ENCODE measurements around the gene FAT1.
"Not testable (repeated sequence)": the region's sequence is repeated elsewhere in the genome, so short reads cannot be mapped to it uniquely, and the experiment has no call there.

Gene FAT1

GRCh38 chr4:186765673-186766546 lies 42.3 kb upstream of the FAT1 start:
- in situ Hi-C loops (cut with MboI; ENCODE audit: low sequenced_read_pairs, unreplicated experiment) = no loop called here
- no peak for DNase-seq (ENCODE audit: low spot score)
- no peak for TF ChIP-seq CTCF (IDR thresholded peaks at IDR 0.05; ENCODE audit: borderline replicate concordance, control extremely low read depth, extremely low read depth, insufficient read depth, missing control alignments)

GRCh38 chr4:186765138-186765537 lies 41.5 kb upstream of the FAT1 start:
- no peak for TF ChIP-seq CTCF (IDR thresholded peaks at IDR 0.05; ENCODE audit: borderline replicate concordance, control extremely low read depth, extremely low read depth, insufficient read depth, missing control alignments)
- no peak for DNase-seq (ENCODE audit: low spot score)
- in situ Hi-C loops (cut with MboI; ENCODE audit: low sequenced_read_pairs, unreplicated experiment) = no loop called here

GRCh38 chr4:186764457-186764856 lies 40.8 kb upstream of the FAT1 start:
- no peak for TF ChIP-seq CTCF (IDR thresholded peaks at IDR 0.05; ENCODE audit: borderline replicate concordance, control extremely low read depth, extremely low read depth, insufficient read depth, missing control alignments)
- DNase-seq (ENCODE audit: low spot score) = no peak
- in situ Hi-C loops (cut with MboI; ENCODE audit: low sequenced_read_pairs, unreplicated experiment) = no loop called here

GRCh38 chr4:186762865-186763264 lies 39.2 kb upstream of the FAT1 start:
- no peak for TF ChIP-seq CTCF (IDR thresholded peaks at IDR 0.05; ENCODE audit: borderline replicate concordance, control extremely low read depth, extremely low read depth, insufficient read depth, missing control alignments)
- in situ Hi-C loops (cut with MboI; ENCODE audit: low sequenced_read_pairs, unreplicated experiment) = no loop called here
- DNase-seq (ENCODE audit: low spot score) = no peak

GRCh38 chr4:186762361-186762760 lies 38.7 kb upstream of the FAT1 start:
- no peak for TF ChIP-seq CTCF (IDR thresholded peaks at IDR 0.05; ENCODE audit: borderline replicate concordance, control extremely low read depth, extremely low read depth, insufficient read depth, missing control alignments)
- in situ Hi-C loops (cut with MboI; ENCODE audit: low sequenced_read_pairs, unreplicated experiment) = no loop called here
- no peak for DNase-seq (ENCODE audit: low spot score)

GRCh38 chr4:186761956-186762355 lies 38.3 kb upstream of the FAT1 start:
- DNase-seq (ENCODE audit: low spot score); in situ Hi-C loops (cut with MboI; ENCODE audit: low sequenced_read_pairs, unreplicated experiment): not testable (repeated sequence)

GRCh38 chr4:186761393-186761792 lies 37.7 kb upstream of the FAT1 start:
- TF ChIP-seq CTCF (IDR thresholded peaks at IDR 0.05; ENCODE audit: borderline replicate concordance, control extremely low read depth, extremely low read depth, insufficient read depth, missing control alignments) = no peak
- no peak for DNase-seq (ENCODE audit: low spot score)
- in situ Hi-C loops (cut with MboI; ENCODE audit: low sequenced_read_pairs, unreplicated experiment) = no loop called here

Data from GM13976 (cell line).